HG03097 (cell line): ENCODE data around the gene CHCHD3.

ENCODE experiments used
- ATAC-seq: cut with Tn5 transposase; IDR thresholded peaks from one replicate; pipeline ENCODE4 v1.9.1; 2021; ENCODE audit not compliant: unreplicated experiment, low FRiP score

CHCHD3 gene

GRCh38 chr7:132830941-132831340 lies 250.9 kb downstream of the CHCHD3 start:
- no peak for ATAC-seq

- ATAC-seq, result no peak
Measured at GRCh38 chr7:132828502-132828901, 253.4 kb downstream of the CHCHD3 start.

- ATAC-seq, result no peak
Measured at GRCh38 chr7:132825932-132826835, 255.7 kb downstream of the CHCHD3 start.

GRCh38 chr7:132825222-132825621 lies 256.7 kb downstream of the CHCHD3 start:
- ATAC-seq, result no peak

GRCh38 chr7:132819648-132820047 lies 262.2 kb downstream of the CHCHD3 start:
- no peak for ATAC-seq

- no peak for ATAC-seq
Measured at GRCh38 chr7:132817949-132818348, 263.9 kb downstream of the CHCHD3 start.

GRCh38 chr7:132815696-132816311 lies 266.1 kb downstream of the CHCHD3 start:
- no peak for ATAC-seq

GRCh38 chr7:132815130-132815529 lies 266.8 kb downstream of the CHCHD3 start:
- ATAC-seq, result no peak

- ATAC-seq, result no peak
Measured at GRCh38 chr7:132810561-132810960, 271.3 kb downstream of the CHCHD3 start.

- ATAC-seq, result no peak
Measured at GRCh38 chr7:132806834-132807233, 275.1 kb downstream of the CHCHD3 start.

GRCh38 chr7:132805766-132806165 lies 276.1 kb downstream of the CHCHD3 start:
- no peak for ATAC-seq

- no peak for ATAC-seq
Measured at GRCh38 chr7:132804849-132805485, 276.9 kb downstream of the CHCHD3 start.

- no peak for ATAC-seq
Measured at GRCh38 chr7:132800522-132800921, 281.4 kb downstream of the CHCHD3 start.

- ATAC-seq, result no peak
Measured at GRCh38 chr7:132799081-132799413, 282.8 kb downstream of the CHCHD3 start.

GRCh38 chr7:132797152-132797551 lies 284.7 kb downstream of the CHCHD3 start:
- ATAC-seq, result no peak

GRCh38 chr7:132793474-132793873 lies 288.4 kb downstream of the CHCHD3 start:
- ATAC-seq, result no peak

- no peak for ATAC-seq
Measured at GRCh38 chr7:132791036-132791435, 290.9 kb downstream of the CHCHD3 start.

- no peak for ATAC-seq
Measured at GRCh38 chr7:132790104-132790503, 291.8 kb downstream of the CHCHD3 start.

- ATAC-seq, result no peak
Measured at GRCh38 chr7:132789281-132789680, 292.6 kb downstream of the CHCHD3 start.

- no peak for ATAC-seq
Measured at GRCh38 chr7:132785870-132786269, 296.0 kb downstream of the CHCHD3 start.

GRCh38 chr7:132784406-132784805 lies 297.5 kb downstream of the CHCHD3 start:
- no peak for ATAC-seq

- ATAC-seq, result no peak
Measured at GRCh38 chr7:132783824-132784223, 298.1 kb downstream of the CHCHD3 start.
